Heart left ventricle (tissue), 13 donors: ENCODE results near the gene VSIG10.
"Not testable (repeated sequence)": the region's sequence is repeated elsewhere in the genome, so short reads cannot be mapped to it uniquely, and the experiment has no call there.

ENCODE experiments used
- CTCF ChIP-seq, 12 donors: fragments of 200-600 bp; sonication (generic) in 4 of 12; IDR thresholded peaks; one replicate each; pipeline versions ENCODE4 v1.5.0 to v1.8.0; 2018 to 2022; ENCODE audit warnings: antibody characterized with exemption in 12 of 12, mild to moderate bottlenecking in 5 of 12
- POLR2A ChIP-seq, 2 donors: fragments of 450-650 bp; IDR thresholded peaks; one replicate each; pipeline ENCODE4 v1.6.1; 2017; ENCODE audit warnings: antibody characterized with exemption in 2 of 2, mild to moderate bottlenecking in 2 of 2, moderate library complexity in 2 of 2
- donor health status: ischemic (EF 13 %, LVEDD 7.1; RV severe dilation, severe dysfunction).
- donor health status: DM: no; HTN: yes; CAD: no.
- donor health status: DM: no; HTN: no; CAD: no.
- donor health status: ischemic (EF 25% LVEDD 6.9; RV normal size, moderate dysfunction).
- donor health status: ischemic (EF 25% LVEDD 5.7; RV mildly dilated, moderate dysfunction).
- donor health status: ischemic (EF 35%, LVEDD 5.7; RV mildly dilated, moderate dysfunction).
- donor health status: nonischemic (EF 11% LVEDD 7.7; RV severe dilation, severe dysfunction).
- donor health status: DM: yes; HTN: yes; CAD: no.
- donor health status: PGD.
- donor health status: ischemic (EF 29% LVEDD 5.4; RV normal size, mild dysfunction).
- donor health status: nonischemic (EF 23%, LVEDD 6.1; RV moderate dilation, normal function).

GRCh38 chr12:118081521-118081920 lies 22.3 kb downstream of the VSIG10 start:
- TF ChIP-seq CTCF, POLR2A (IDR thresholded peaks at IDR 0.05): not testable (repeated sequence)
